NB4 (cell line): ENCODE measurements around the gene SDHB.

Experiments
- CTCF ChIP-seq: IDR thresholded peaks from one replicate; pipeline ENCODE4 v1.5.1; 2012; ENCODE audit warnings: low read depth, low read length
- MAX ChIP-seq: IDR thresholded peaks from 2 replicates; pipeline ENCODE4 v1.6.1; 2011; ENCODE audit warnings: low read depth, low read length
- MYC ChIP-seq: IDR thresholded peaks from 2 replicates; pipeline ENCODE4 v1.6.1; 2011; ENCODE audit warnings: low read depth, low read length
- POLR2A ChIP-seq: IDR thresholded peaks from 2 replicates; pipeline ENCODE4 v1.6.1; 2011; ENCODE audit warnings: mild to moderate bottlenecking; ENCODE audit not compliant: insufficient read length; ENCODE audit errors: extremely low read depth

GRCh38 chr1:17053685-17054410 lies at the start of gene SDHB:
- TF ChIP-seq POLR2A (peak; percentile 69), CTCF (no peak), MAX (no peak; the same call in 1 of the 2 replicates), MYC (no peak)
